ENCODE measurements around the gene CYP19A1.

GRCh38 chr15:51181905-51182304 lies 156.5 kb downstream of the CYP19A1 start:
- TF ChIP-seq POLR2A (IDR thresholded peaks at IDR 0.05; ENCODE audit: low read length) (no peak), GATA1 (IDR thresholded peaks at IDR 0.05; ENCODE audit: low read depth, low read length) (no peak)

Measured in erythroblast (primary cell).